Psoas muscle (tissue), 8 donors: ENCODE results near the gene MDH2. TPM values are rescaled to one million over a fixed set of nuclear protein-coding genes. Genes with fewer than 3 reads are reported as not detected.
"Not testable (repeated sequence)": the region's sequence is repeated elsewhere in the genome, so short reads cannot be mapped to it uniquely, and the experiment has no call there.

Experiments
- ATAC-seq, 4 donors: fragments of 200-7000 bp; cut with Tn5 transposase; one replicate each; pipeline ENCODE4 v1.9.1; 2020; ENCODE audit warnings: moderate library complexity in 3 of 4, mild to moderate bottlenecking in 2 of 4
- DNase-seq, 2 donors: peaks; one replicate each; pipeline ENCODE4 v3.0.0-alpha.2; 2020
- H3K27ac ChIP-seq: fragments of 200-600 bp; one replicate; pipeline ENCODE4 v1.8.0; 2022
- H3K27me3 ChIP-seq, 3 donors: fragments of 200-600 bp in 1 of 3; one replicate each; pipeline versions ENCODE4 v1.6.1 to v1.8.0; 2013 to 2022; ENCODE audit warnings: low read length in 2 of 3, mild to moderate bottlenecking in 2 of 3, moderate library complexity in 1 of 3; ENCODE audit not compliant: insufficient read depth in 3 of 3
- H3K36me3 ChIP-seq, 2 donors: fragments of 200-600 bp in 1 of 2; one replicate each; pipeline versions ENCODE4 v1.6.1 to v1.8.0; 2013 to 2022; ENCODE audit warnings: low read depth in 1 of 2, mild to moderate bottlenecking in 1 of 2, moderate library complexity in 1 of 2; ENCODE audit not compliant: insufficient read depth in 1 of 2
- H3K4me1 ChIP-seq: fragments of 200-600 bp; one replicate; pipeline ENCODE4 v1.8.0; 2022
- H3K4me3 ChIP-seq: fragments of 200-600 bp; one replicate; pipeline ENCODE4 v1.8.0; 2022; ENCODE audit warnings: mild to moderate bottlenecking
- H3K9me3 ChIP-seq: fragments of 200-600 bp; one replicate; pipeline ENCODE4 v1.8.0; 2022
- CTCF ChIP-seq: fragments of 200-600 bp; IDR thresholded peaks from one replicate; pipeline ENCODE4 v1.8.0; 2022; ENCODE audit warnings: antibody characterized with exemption
- whole genome bisulfite sequencing, 3 donors: extraction: QIAGEN DNeasy Blood & Tissue Kit; methylation state at CpG; one replicate each; pipeline versions ENCODE4 v1.1.6 to v1.1.7; 2013; 5-methylcytosine and 5-hydroxymethylcytosine counted together
- intact Hi-C, 2 donors: fragments of 100-400 bp; cut with DNase I; formaldehyde crosslinking; loops; one replicate each; pipeline versions ENCODE4 v1.11.0 to v1.14.2; 2022
- polyA plus RNA-seq, 3 donors: library from polyadenylated mRNA; stranded (reverse); fragments of 200-250 nt; gene quantifications; one replicate each; pipeline ENCODE4 v1.2.3, GENCODE V29; 2013
- total RNA-seq, 4 donors: library from RNA; stranded (reverse); fragmentation: NEBNext Ultra II Directional in 2 of 4; extraction: Animal tissue kit (Norgen Biotek cat#: 25700) in 2 of 4; gene quantifications; one replicate each; pipeline versions ENCODE4 v1.2.1 to v1.2.4, GENCODE V29; 2021 to 2023
- donor health status: healthy with polysubstance abuse.
- donor health status: DM: no; HTN: no; CAD: no; lungs with moderate emphysema.
- donor health status: Bipolar disorder and iron deficiency.
- donor health status: healthy.
- donor health status: DM: yes; HTN: yes; CAD: no.
- donor health status: DM: no; HTN: no; CAD: no.
- donor health status: DM: no; HTN: no; CAD: no.
- donor health status: DM: yes; HTN: yes; CAD: no.

Gene MDH2
- total and polyA plus RNA-seq, 7 donors, result 385 to 621 (median 483) TPM

- Histone ChIP-seq H3K9me3 (no peaks in the 10 kb centered on the region), H3K27me3 (no peaks in the 10 kb centered on the region), H3K4me1 (peaks cover 45% of the 10 kb centered on the region), H3K4me3 (no peak overlapping the region), H3K27ac (peak overlapping the region; percentile 17), H3K36me3 (peaks cover 2 to 36% of the 10 kb centered on the region in 2 donors)
- 63 to 81% (median 77%) methylated on average over 4 of the region's 4 CpGs for WGBS, 3 donors
- no peak for DNase-seq
- TF ChIP-seq CTCF, result no peak
- intact Hi-C loops, result no loop called here
- ATAC-seq, result no peak
Measured at GRCh38 chr7:76051840-76052239, 3.9 kb downstream of the MDH2 start.

GRCh38 chr7:76052681-76053080 lies 4.8 kb downstream of the MDH2 start:
- H3K9me3 ChIP-seq, ATAC-seq, DNase-seq, H3K4me3 ChIP-seq, H3K27me3 ChIP-seq, intact Hi-C loops: not testable (repeated sequence)
- Histone ChIP-seq H3K4me1 (peaks cover 50% of the 10 kb centered on the region), H3K27ac (peak overlapping the region; percentile 51), H3K36me3 (peaks cover 5 to 45% of the 10 kb centered on the region in 2 donors)
- 92 to 97% (median 94%) methylated on average over 8 of the region's 8 CpGs for WGBS, 3 donors

- peaks cover 56% of the 10 kb centered on the region for H3K4me1 ChIP-seq
- intact Hi-C loops, result no loop called here
- H3K9me3 ChIP-seq, result no peaks in the 10 kb centered on the region
- H3K27me3 ChIP-seq, result no peaks in the 10 kb centered on the region
- 64 to 77% (median 67%) methylated on average over 6 of the region's 6 CpGs for WGBS, 3 donors
- TF ChIP-seq CTCF, result no peak
- no peak for DNase-seq
- peak overlapping the region; percentile 51 for H3K27ac ChIP-seq
- peaks cover 5 to 52% of the 10 kb centered on the region in 2 donors for H3K36me3 ChIP-seq
- no peak overlapping the region for H3K4me3 ChIP-seq
- no peak for ATAC-seq
Measured at GRCh38 chr7:76053461-76053860, 5.6 kb downstream of the MDH2 start.

GRCh38 chr7:76054123-76055120 lies 6.5 kb downstream of the MDH2 start:
- peak; percentile 57 to 80 (median 74) for ATAC-seq
- H3K27me3 ChIP-seq, result no peaks in the 10 kb centered on the region
- peak overlapping the region; percentile 51 for H3K27ac ChIP-seq
- no peak overlapping the region for H3K4me3 ChIP-seq
- peaks cover 8 to 62% of the 10 kb centered on the region in 2 donors for H3K36me3 ChIP-seq
- intact Hi-C loops, result no loop called here
- DNase-seq, result peak; percentile 69 to 72
- H3K9me3 ChIP-seq, result no peaks in the 10 kb centered on the region
- no peak for TF ChIP-seq CTCF
- peaks cover 61% of the 10 kb centered on the region for H3K4me1 ChIP-seq
- WGBS, 3 donors, result 74 to 83% (median 80%) methylated on average over 18 of the region's 18 CpGs

GRCh38 chr7:76056241-76056640 lies 8.3 kb downstream of the MDH2 start:
- no peak for TF ChIP-seq CTCF
- peaks cover 8 to 80% of the 10 kb centered on the region in 2 donors for H3K36me3 ChIP-seq
- H3K9me3 ChIP-seq, result no peaks in the 10 kb centered on the region
- no peaks in the 10 kb centered on the region for H3K27me3 ChIP-seq
- intact Hi-C loops, result no loop called here
- H3K27ac ChIP-seq, result peak overlapping the region; percentile 88
- H3K4me1 ChIP-seq, result peaks cover 58% of the 10 kb centered on the region
- DNase-seq, result no peak
- no peak overlapping the region for H3K4me3 ChIP-seq
- 48 to 61% (median 52%) methylated on average over 7 of the region's 7 CpGs for WGBS, 3 donors
- ATAC-seq, result no peak
